WTC11 (cell line): ENCODE results near the gene UBP1. TPM values are rescaled to one million over a fixed set of nuclear protein-coding genes. Genes with fewer than 3 reads are reported as not detected.

ENCODE experiments used
- ATAC-seq: fragments of 200-7000 bp; cut with Tn5 transposase; 2 replicates; pipeline ENCODE4 v1.10.0; 2021; ENCODE audit warnings: mild to moderate bottlenecking, moderate library complexity
- CTCF ChIA-PET: fragments of 300-600 bp; sonication (Branson Sonifier 250); formaldehyde crosslinking; loops from one replicate; lab custom pipeline; 2021; ENCODE audit warnings: antibody characterized with exemption; lab: Charles Lee
- POLR2A ChIA-PET: fragments of 350-600 bp; sonication (Branson Sonifier 250); formaldehyde crosslinking; loops from one replicate; lab custom pipeline; 2021; ENCODE audit warnings: antibody characterized with exemption; lab: Charles Lee
- DNase-seq: peaks from one replicate; pipeline ENCODE4 v3.0.0; 2021; ENCODE audit warnings: low spot score
- H3K27ac Mint-ChIP-seq: 2 replicates; pipeline ENCODE4 v1.8.0; 2021; ENCODE audit warnings: mixed read lengths
- H3K27me3 Mint-ChIP-seq: 2 replicates; pipeline ENCODE4 v1.8.0; 2021; ENCODE audit warnings: low read depth, mild to moderate bottlenecking, moderate library complexity, mixed read lengths
- H3K36me3 Mint-ChIP-seq: 2 replicates; pipeline ENCODE4 v1.8.0; 2021; ENCODE audit warnings: mixed read lengths
- H3K4me1 Mint-ChIP-seq: 2 replicates; pipeline ENCODE4 v1.8.0; 2022; ENCODE audit warnings: mixed read lengths
- H3K4me3 Mint-ChIP-seq: 2 replicates; pipeline ENCODE4 v1.8.0; 2021; ENCODE audit warnings: mild to moderate bottlenecking, moderate library complexity, mixed read lengths
- H3K9me3 Mint-ChIP-seq: 2 replicates; pipeline ENCODE4 v1.8.0; 2021; ENCODE audit warnings: mixed read lengths
- CBFB ChIP-seq: sonication (generic); formaldehyde crosslinking; IDR thresholded peaks from 2 replicates; pipeline ENCODE4 v1.8.1; 2022; ENCODE audit warnings: mild to moderate bottlenecking, low read depth, missing genetic modification reagents
- CREM ChIP-seq: sonication (generic); formaldehyde crosslinking; IDR thresholded peaks from 2 replicates; pipeline ENCODE4 v1.8.1; 2022; ENCODE audit warnings: mild to moderate bottlenecking, missing genetic modification reagents, moderate library complexity
- ELF4 ChIP-seq: sonication (generic); formaldehyde crosslinking; IDR thresholded peaks from 2 replicates; pipeline ENCODE4 v1.8.1; 2022; ENCODE audit warnings: low read depth, mild to moderate bottlenecking, moderate library complexity, missing genetic modification reagents
- EMX1 ChIP-seq: fragments of 250-450 bp; sonication (Bioruptor Pico); IDR thresholded peaks from 2 replicates; pipeline ENCODE4 v1.8.0; 2021; ENCODE audit warnings: mild to moderate bottlenecking
- ERG ChIP-seq: fragments of 250-450 bp; sonication (Bioruptor Pico); IDR thresholded peaks from 2 replicates; pipeline ENCODE4 v1.8.0; 2021; ENCODE audit warnings: mild to moderate bottlenecking
- FOXJ3 ChIP-seq: sonication (generic); formaldehyde crosslinking; IDR thresholded peaks from 2 replicates; pipeline ENCODE4 v1.9.0; 2021; ENCODE audit warnings: missing genetic modification reagents, mild to moderate bottlenecking, borderline replicate concordance
- HMGA2 ChIP-seq: fragments of 250-450 bp; sonication (Bioruptor Pico); IDR thresholded peaks from 2 replicates; pipeline ENCODE4 v1.4.0; 2021; ENCODE audit warnings: mild to moderate bottlenecking, moderate library complexity
- KAT7 ChIP-seq: sonication (generic); formaldehyde crosslinking; IDR thresholded peaks from 2 replicates; pipeline ENCODE4 v1.8.1; 2023; ENCODE audit warnings: missing genetic modification reagents, mild to moderate bottlenecking, borderline replicate concordance
- PRRX2 ChIP-seq: fragments of 250-450 bp; sonication (Bioruptor Pico); IDR thresholded peaks from 2 replicates; pipeline ENCODE4 v1.8.0; 2021; ENCODE audit warnings: mild to moderate bottlenecking
- SMAD3 ChIP-seq: sonication (generic); formaldehyde crosslinking; IDR thresholded peaks from 2 replicates; pipeline ENCODE4 v1.8.0; 2022; ENCODE audit warnings: missing genetic modification reagents, mild to moderate bottlenecking, borderline replicate concordance
- SP1 ChIP-seq: sonication (generic); formaldehyde crosslinking; conservative IDR thresholded peaks from 2 replicates; pipeline ENCODE4 v1.8.1; 2022; ENCODE audit warnings: missing genetic modification reagents
- ZBTB43 ChIP-seq: sonication (generic); formaldehyde crosslinking; IDR thresholded peaks from 2 replicates; pipeline ENCODE4 v1.8.1; 2023; ENCODE audit warnings: mild to moderate bottlenecking, missing genetic modification reagents
- ZNF671 ChIP-seq: fragments of 250-450 bp; sonication (Bioruptor Pico); IDR thresholded peaks from 2 replicates; pipeline ENCODE4 v1.8.0; 2021; ENCODE audit warnings: mild to moderate bottlenecking
- total RNA-seq: library from RNA; stranded (reverse); gene quantifications from 3 replicates; pipeline ENCODE4 v1.2.3, GENCODE V29; 2021
- TF ChIP-seq, protein P1 (sequence below): fragments of 250-450 bp; sonication (Bioruptor Pico); IDR thresholded peaks from 2 replicates; pipeline ENCODE4 v1.9.0; 2021; ENCODE audit warnings: mild to moderate bottlenecking, borderline replicate concordance
- TF ChIP-seq, protein P2 (sequence below): sonication (generic); formaldehyde crosslinking; conservative IDR thresholded peaks from 2 replicates; pipeline ENCODE4 v1.8.1; 2023; ENCODE audit warnings: mild to moderate bottlenecking, low read depth, missing genetic modification reagents, moderate library complexity
- TF ChIP-seq, protein P3 (sequence below): sonication (generic); formaldehyde crosslinking; IDR thresholded peaks from 2 replicates; pipeline ENCODE4 v1.8.1; 2023; ENCODE audit warnings: mild to moderate bottlenecking, missing genetic modification reagents, moderate library complexity

UBP1 gene
- total RNA-seq, 1 experiment from 2014 or later, result 72.6 TPM

DNA sequence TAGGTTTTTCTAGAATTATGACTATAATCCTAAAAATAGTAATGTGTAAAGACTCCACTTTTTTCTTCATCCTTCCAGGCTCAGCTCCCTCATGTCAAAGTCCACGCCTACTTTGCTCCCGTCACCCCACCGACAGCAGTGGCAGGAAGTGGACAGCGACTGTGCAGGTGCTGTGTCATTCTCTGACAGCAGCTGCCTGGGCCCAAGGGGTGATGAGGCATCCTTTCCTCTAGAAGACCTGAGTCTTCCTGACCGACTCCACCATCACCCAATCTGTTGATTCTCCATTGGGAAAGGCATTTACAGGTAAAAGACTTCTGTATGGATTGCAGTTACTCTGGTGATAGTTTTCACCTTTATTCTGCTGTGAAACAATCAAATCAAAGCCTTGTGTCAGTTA lies 54.8 kb downstream of the UBP1 start:
- CTCF ChIA-PET, result interaction anchor here (1.2 to 1.7 kb wide), 4 partner anchors 13 to 402 kb away, joined by 4 to 6 read pairs (median 6); no protein-coding TSS in a partner anchor
- POLR2A ChIA-PET, result no interaction called here
- Mint-ChIP-seq H3K27ac (no peak overlapping the region), H3K4me3 (no peak overlapping the region), H3K36me3 (peaks cover 20% of the 10 kb centered on the region), H3K4me1 (no peaks in the 10 kb centered on the region), H3K9me3 (no peaks in the 10 kb centered on the region), H3K27me3 (no peaks in the 10 kb centered on the region)
- TF ChIP-seq, protein P1, sequence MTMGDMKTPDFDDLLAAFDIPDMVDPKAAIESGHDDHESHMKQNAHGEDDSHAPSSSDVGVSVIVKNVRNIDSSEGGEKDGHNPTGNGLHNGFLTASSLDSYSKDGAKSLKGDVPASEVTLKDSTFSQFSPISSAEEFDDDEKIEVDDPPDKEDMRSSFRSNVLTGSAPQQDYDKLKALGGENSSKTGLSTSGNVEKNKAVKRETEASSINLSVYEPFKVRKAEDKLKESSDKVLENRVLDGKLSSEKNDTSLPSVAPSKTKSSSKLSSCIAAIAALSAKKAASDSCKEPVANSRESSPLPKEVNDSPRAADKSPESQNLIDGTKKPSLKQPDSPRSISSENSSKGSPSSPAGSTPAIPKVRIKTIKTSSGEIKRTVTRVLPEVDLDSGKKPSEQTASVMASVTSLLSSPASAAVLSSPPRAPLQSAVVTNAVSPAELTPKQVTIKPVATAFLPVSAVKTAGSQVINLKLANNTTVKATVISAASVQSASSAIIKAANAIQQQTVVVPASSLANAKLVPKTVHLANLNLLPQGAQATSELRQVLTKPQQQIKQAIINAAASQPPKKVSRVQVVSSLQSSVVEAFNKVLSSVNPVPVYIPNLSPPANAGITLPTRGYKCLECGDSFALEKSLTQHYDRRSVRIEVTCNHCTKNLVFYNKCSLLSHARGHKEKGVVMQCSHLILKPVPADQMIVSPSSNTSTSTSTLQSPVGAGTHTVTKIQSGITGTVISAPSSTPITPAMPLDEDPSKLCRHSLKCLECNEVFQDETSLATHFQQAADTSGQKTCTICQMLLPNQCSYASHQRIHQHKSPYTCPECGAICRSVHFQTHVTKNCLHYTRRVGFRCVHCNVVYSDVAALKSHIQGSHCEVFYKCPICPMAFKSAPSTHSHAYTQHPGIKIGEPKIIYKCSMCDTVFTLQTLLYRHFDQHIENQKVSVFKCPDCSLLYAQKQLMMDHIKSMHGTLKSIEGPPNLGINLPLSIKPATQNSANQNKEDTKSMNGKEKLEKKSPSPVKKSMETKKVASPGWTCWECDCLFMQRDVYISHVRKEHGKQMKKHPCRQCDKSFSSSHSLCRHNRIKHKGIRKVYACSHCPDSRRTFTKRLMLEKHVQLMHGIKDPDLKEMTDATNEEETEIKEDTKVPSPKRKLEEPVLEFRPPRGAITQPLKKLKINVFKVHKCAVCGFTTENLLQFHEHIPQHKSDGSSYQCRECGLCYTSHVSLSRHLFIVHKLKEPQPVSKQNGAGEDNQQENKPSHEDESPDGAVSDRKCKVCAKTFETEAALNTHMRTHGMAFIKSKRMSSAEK (CRISPR knock-in tag), result no peak
- TF ChIP-seq EMX1 (CRISPR knock-in tag), result no peak
- TF ChIP-seq PRRX2 (CRISPR knock-in tag), result no peak
- TF ChIP-seq SMAD3, result no peak
- TF ChIP-seq, protein P2, sequence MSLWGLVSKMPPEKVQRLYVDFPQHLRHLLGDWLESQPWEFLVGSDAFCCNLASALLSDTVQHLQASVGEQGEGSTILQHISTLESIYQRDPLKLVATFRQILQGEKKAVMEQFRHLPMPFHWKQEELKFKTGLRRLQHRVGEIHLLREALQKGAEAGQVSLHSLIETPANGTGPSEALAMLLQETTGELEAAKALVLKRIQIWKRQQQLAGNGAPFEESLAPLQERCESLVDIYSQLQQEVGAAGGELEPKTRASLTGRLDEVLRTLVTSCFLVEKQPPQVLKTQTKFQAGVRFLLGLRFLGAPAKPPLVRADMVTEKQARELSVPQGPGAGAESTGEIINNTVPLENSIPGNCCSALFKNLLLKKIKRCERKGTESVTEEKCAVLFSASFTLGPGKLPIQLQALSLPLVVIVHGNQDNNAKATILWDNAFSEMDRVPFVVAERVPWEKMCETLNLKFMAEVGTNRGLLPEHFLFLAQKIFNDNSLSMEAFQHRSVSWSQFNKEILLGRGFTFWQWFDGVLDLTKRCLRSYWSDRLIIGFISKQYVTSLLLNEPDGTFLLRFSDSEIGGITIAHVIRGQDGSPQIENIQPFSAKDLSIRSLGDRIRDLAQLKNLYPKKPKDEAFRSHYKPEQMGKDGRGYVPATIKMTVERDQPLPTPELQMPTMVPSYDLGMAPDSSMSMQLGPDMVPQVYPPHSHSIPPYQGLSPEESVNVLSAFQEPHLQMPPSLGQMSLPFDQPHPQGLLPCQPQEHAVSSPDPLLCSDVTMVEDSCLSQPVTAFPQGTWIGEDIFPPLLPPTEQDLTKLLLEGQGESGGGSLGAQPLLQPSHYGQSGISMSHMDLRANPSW (CRISPR knock-in tag), result no peak
- TF ChIP-seq, protein P3, sequence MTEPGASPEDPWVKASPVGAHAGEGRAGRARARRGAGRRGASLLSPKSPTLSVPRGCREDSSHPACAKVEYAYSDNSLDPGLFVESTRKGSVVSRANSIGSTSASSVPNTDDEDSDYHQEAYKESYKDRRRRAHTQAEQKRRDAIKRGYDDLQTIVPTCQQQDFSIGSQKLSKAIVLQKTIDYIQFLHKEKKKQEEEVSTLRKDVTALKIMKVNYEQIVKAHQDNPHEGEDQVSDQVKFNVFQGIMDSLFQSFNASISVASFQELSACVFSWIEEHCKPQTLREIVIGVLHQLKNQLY, result no peak
- TF ChIP-seq HMGA2 (CRISPR knock-in tag), result no peak
- no peak for TF ChIP-seq ELF4
- TF ChIP-seq KAT7 (CRISPR knock-in tag), result no peak
- no peak for DNase-seq
- no peak for ATAC-seq

DNA sequence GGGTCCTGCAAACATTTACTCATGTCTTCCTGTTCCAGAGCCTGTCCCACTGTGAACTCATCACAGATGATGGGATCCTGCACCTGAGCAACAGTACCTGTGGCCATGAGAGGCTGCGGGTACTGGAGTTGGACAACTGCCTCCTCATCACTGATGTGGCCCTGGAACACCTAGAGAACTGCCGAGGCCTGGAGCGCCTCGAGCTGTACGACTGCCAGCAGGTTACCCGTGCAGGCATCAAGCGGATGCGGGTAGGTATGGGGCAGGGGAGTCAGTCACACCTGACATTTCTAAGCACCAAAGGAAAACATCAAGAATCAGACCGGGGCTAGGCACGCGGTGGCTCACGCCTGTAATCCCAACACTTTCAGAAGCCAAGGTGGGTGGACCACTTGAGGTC lies 56.3 kb downstream of the UBP1 start:
- H3K4me1 Mint-ChIP-seq, result no peaks in the 10 kb centered on the region
- H3K9me3 Mint-ChIP-seq, result no peaks in the 10 kb centered on the region
- ATAC-seq (no peak), DNase-seq (no peak)
- ChIA-PET POLR2A (no interaction called here), CTCF (interaction anchor here (1.0 kb wide), 1 partner anchor 403 kb away, joined by 4 read pairs; no protein-coding TSS in a partner anchor)
- peaks cover 9% of the 10 kb centered on the region for H3K36me3 Mint-ChIP-seq
- TF ChIP-seq ZNF671, result no peak
- no peak for TF ChIP-seq CBFB (CRISPR knock-in tag)
- TF ChIP-seq CREM (CRISPR knock-in tag), result no peak
- no peak for TF ChIP-seq FOXJ3
- H3K27ac Mint-ChIP-seq, result no peak overlapping the region
- H3K27me3 Mint-ChIP-seq, result no peaks in the 10 kb centered on the region
- H3K4me3 Mint-ChIP-seq, result no peak overlapping the region

GRCh38 chr3:33380653-33381052 lies 59.6 kb downstream of the UBP1 start:
- H3K27me3 Mint-ChIP-seq, result no peaks in the 10 kb centered on the region
- H3K4me1 Mint-ChIP-seq, result peaks cover 9% of the 10 kb centered on the region; the same call in 1 of the 2 replicates
- ChIA-PET CTCF (interaction anchor here (1.1 to 1.7 kb wide), 2 partner anchors 8 to 236 kb away, joined by 3 to 11 read pairs; no protein-coding TSS in a partner anchor), POLR2A (interaction anchor here (0.7 kb wide), 1 partner anchor 23 kb away, joined by 3 read pairs; no protein-coding TSS in a partner anchor)
- H3K36me3 Mint-ChIP-seq, result no peaks in the 10 kb centered on the region; the same call in none of the 2 replicates
- no peak overlapping the region for H3K4me3 Mint-ChIP-seq
- DNase-seq (no peak), ATAC-seq (no peak)
- no peaks in the 10 kb centered on the region for H3K9me3 Mint-ChIP-seq
- H3K27ac Mint-ChIP-seq, result no peak overlapping the region
- TF ChIP-seq, protein P3, result no peak
- TF ChIP-seq ELF4, result no peak
- TF ChIP-seq ERG, result no peak
- no peak for TF ChIP-seq ZBTB43 (CRISPR knock-in tag)
- TF ChIP-seq KAT7 (CRISPR knock-in tag), result no peak
- TF ChIP-seq SP1, result no peak
- TF ChIP-seq, protein P1 (CRISPR knock-in tag), result no peak
